DMS153 (cell line): ENCODE results near the gene DNAJA4.

ENCODE experiments used
- DNase-seq: peaks from one replicate; lab custom pipeline; 2025; lab: John Stamatoyannopoulos, UW

Gene DNAJA4

GRCh38 chr15:78264304-78265136, at the start of gene DNAJA4:
TSS of gene DNAJA4 (plus strand) at chr15:78264562. CDS start at chr15:78264764, 202 bp downstream.
- no peak for DNase-seq

GRCh38 chr15:78216276-78217104, 47.9 kb upstream of the DNAJA4 start:
- DNase-seq: no peak

- no peak for DNase-seq
These were observed 43.6 kb upstream of the DNAJA4 start for GRCh38 chr15:78220713-78221112.

GRCh38 chr15:78222745-78223395, 41.5 kb upstream of the DNAJA4 start:
- DNase-seq: no peak

GRCh38 chr15:78223396-78224022, 40.9 kb upstream of the DNAJA4 start:
- DNase-seq: no peak

- no peak for DNase-seq
These were observed 40.3 kb upstream of the DNAJA4 start for GRCh38 chr15:78224023-78224411.

- DNase-seq: no peak
These were observed 38.4 kb upstream of the DNAJA4 start for GRCh38 chr15:78225783-78226541.

GRCh38 chr15:78228356-78228996, 35.9 kb upstream of the DNAJA4 start:
- no peak for DNase-seq

GRCh38 chr15:78229431-78230406, 34.6 kb upstream of the DNAJA4 start:
- DNase-seq: no peak

- DNase-seq: no peak
These were observed 31.4 kb upstream of the DNAJA4 start for GRCh38 chr15:78232951-78233350.

GRCh38 chr15:78233496-78233895, 30.9 kb upstream of the DNAJA4 start:
- DNase-seq: no peak

GRCh38 chr15:78234515-78235040, 29.8 kb upstream of the DNAJA4 start, which contains the start of gene ACSBG1:
TSS of gene ACSBG1 (minus strand) at chr15:78234565. CDS start at chr15:78234501, 64 bp downstream.
- no peak for DNase-seq

- DNase-seq: no peak
These were observed 27.9 kb upstream of the DNAJA4 start for GRCh38 chr15:78236491-78236890.

- no peak for DNase-seq
These were observed 27.2 kb upstream of the DNAJA4 start for GRCh38 chr15:78237146-78237545.

- DNase-seq: no peak
These were observed 24.6 kb upstream of the DNAJA4 start for GRCh38 chr15:78239811-78240210.

GRCh38 chr15:78241017-78241416, 23.3 kb upstream of the DNAJA4 start:
- DNase-seq: no peak

- DNase-seq: no peak
These were observed 22.2 kb upstream of the DNAJA4 start for GRCh38 chr15:78242128-78242527.

- DNase-seq: no peak
These were observed 21.3 kb upstream of the DNAJA4 start for GRCh38 chr15:78243058-78243457.

- no peak for DNase-seq
These were observed 20.8 kb upstream of the DNAJA4 start for GRCh38 chr15:78243491-78243941.
